GM21360 (cell line): ENCODE measurements around the gene NACC2.

Experiments used
- ATAC-seq: cut with Tn5 transposase; IDR thresholded peaks from one replicate; pipeline ENCODE4 v1.9.1; 2021; ENCODE audit warnings: mild to moderate bottlenecking, moderate library complexity; ENCODE audit not compliant: unreplicated experiment

Gene NACC2

GRCh38 chr9:136059321-136059791 is 35.7 kb downstream of the NACC2 start:
- no peak for ATAC-seq

- ATAC-seq = no peak
Measured at GRCh38 chr9:136058801-136059302, 36.2 kb downstream of the NACC2 start.

- ATAC-seq = no peak
Measured at GRCh38 chr9:136058084-136058483, 37.0 kb downstream of the NACC2 start.

GRCh38 chr9:136057236-136058081 is 37.6 kb downstream of the NACC2 start:
- ATAC-seq = no peak

- ATAC-seq = no peak
Measured at GRCh38 chr9:136056546-136057235, 38.4 kb downstream of the NACC2 start.

GRCh38 chr9:136055715-136056545 is 39.2 kb downstream of the NACC2 start:
- ATAC-seq = no peak

GRCh38 chr9:136054798-136055714 is 40.0 kb downstream of the NACC2 start:
- no peak for ATAC-seq

GRCh38 chr9:136054146-136054545 is 40.9 kb downstream of the NACC2 start:
- ATAC-seq = no peak

GRCh38 chr9:136053757-136054142 is 41.3 kb downstream of the NACC2 start:
- ATAC-seq = no peak

- ATAC-seq = no peak
Measured at GRCh38 chr9:136052991-136053756, 41.9 kb downstream of the NACC2 start.

- ATAC-seq = no peak
Measured at GRCh38 chr9:136052472-136052880, 42.6 kb downstream of the NACC2 start.

GRCh38 chr9:136051837-136052471 is 43.1 kb downstream of the NACC2 start:
- no peak for ATAC-seq

GRCh38 chr9:136051453-136051836 is 43.6 kb downstream of the NACC2 start:
- no peak for ATAC-seq

GRCh38 chr9:136050701-136051452 is 44.2 kb downstream of the NACC2 start:
- no peak for ATAC-seq

- ATAC-seq = no peak
Measured at GRCh38 chr9:136050266-136050700, 44.8 kb downstream of the NACC2 start.

GRCh38 chr9:136049491-136050265 is 45.4 kb downstream of the NACC2 start:
- ATAC-seq = no peak
